MM.1S (cell line): Measurements from ENCODE around the gene HAT1.

Experiments
- DNase-seq: peaks from one replicate; pipeline ENCODE4 v3.0.0-alpha.2; 2015
- H2AFZ ChIP-seq: fragments of 300-600 bp; sonication (generic); 2 replicates; pipeline ENCODE4 v1.6.0; 2016; ENCODE audit warnings: antibody characterized with exemption, low read length
- H3F3A ChIP-seq: fragments of 300-600 bp; sonication (generic); 2 replicates; pipeline ENCODE4 v1.6.1; 2016; ENCODE audit warnings: mild to moderate bottlenecking, antibody characterized with exemption, low read length, moderate library complexity, mixed read lengths; ENCODE audit not compliant: insufficient read depth
- H3K27ac ChIP-seq: fragments of 300-600 bp; sonication (generic); 2 replicates; pipeline ENCODE4 v1.5.1; 2016; ENCODE audit warnings: mild to moderate bottlenecking, low read length
- H3K27me3 ChIP-seq: fragments of 300-600 bp; sonication (generic); replicated peaks from 2 replicates; pipeline ENCODE4 v1.6.0; 2016; ENCODE audit warnings: low read length; ENCODE audit not compliant: insufficient read depth
- H3K36me3 ChIP-seq: fragments of 300-600 bp; sonication (generic); replicated peaks from 2 replicates; pipeline ENCODE4 v1.6.1; 2016; ENCODE audit warnings: mild to moderate bottlenecking, low read length, mixed read lengths; ENCODE audit not compliant: insufficient read depth
- H3K4me1 ChIP-seq: fragments of 300-600 bp; sonication (generic); 2 replicates; pipeline ENCODE4 v1.6.1; 2016; ENCODE audit warnings: low read length, mixed read lengths
- H3K4me2 ChIP-seq: fragments of 300-600 bp; sonication (generic); 2 replicates; pipeline ENCODE4 v1.6.0; 2016; ENCODE audit warnings: low read depth, low read length
- H3K4me3 ChIP-seq: fragments of 300-600 bp; sonication (generic); 2 replicates; pipeline ENCODE4 v1.5.1; 2016; ENCODE audit warnings: low read length, mixed read lengths
- H3K79me2 ChIP-seq: fragments of 300-600 bp; sonication (generic); 2 replicates; pipeline ENCODE4 v1.6.1; 2016; ENCODE audit warnings: mixed run types, low read length, mixed read lengths
- H3K9ac ChIP-seq: fragments of 300-600 bp; sonication (generic); 2 replicates; pipeline ENCODE4 v1.6.1; 2016; ENCODE audit warnings: low read length, mixed read lengths
- H3K9me2 ChIP-seq: fragments of 300-600 bp; sonication (generic); replicated peaks from 2 replicates; pipeline ENCODE4 v1.6.1; 2016; ENCODE audit warnings: mild to moderate bottlenecking, low read length, mixed read lengths; ENCODE audit not compliant: insufficient read depth
- H3K9me3 ChIP-seq: fragments of 300-600 bp; sonication (generic); replicated peaks from 2 replicates; pipeline ENCODE4 v1.6.1; 2016; ENCODE audit warnings: mild to moderate bottlenecking, low read length, mixed read lengths; ENCODE audit not compliant: insufficient read depth
- H4K20me1 ChIP-seq: fragments of 300-600 bp; sonication (generic); 2 replicates; pipeline ENCODE4 v1.6.1; 2016; ENCODE audit warnings: mild to moderate bottlenecking, low read length, moderate library complexity, mixed read lengths; ENCODE audit not compliant: insufficient read depth
- EZH2 ChIP-seq: fragments of 300-600 bp; sonication (generic); optimal IDR thresholded peaks from 2 replicates; pipeline ENCODE3; 2017; ENCODE audit warnings: low read depth, mild to moderate bottlenecking, antibody characterized with exemption, low read length, mixed read lengths
- EZH2phosphoT487 ChIP-seq: fragments of 300-600 bp; sonication (generic); IDR thresholded peaks from 2 replicates; pipeline ENCODE4 v1.6.1; 2018; ENCODE audit warnings: antibody characterized with exemption, low read length
- TF ChIP-seq, protein P1 (sequence below): fragments of 300-600 bp; sonication (generic); IDR thresholded peaks from 2 replicates; pipeline ENCODE4 v1.5.1; 2016; ENCODE audit warnings: antibody characterized with exemption, low read length, mixed read lengths

HAT1 gene

DNA sequence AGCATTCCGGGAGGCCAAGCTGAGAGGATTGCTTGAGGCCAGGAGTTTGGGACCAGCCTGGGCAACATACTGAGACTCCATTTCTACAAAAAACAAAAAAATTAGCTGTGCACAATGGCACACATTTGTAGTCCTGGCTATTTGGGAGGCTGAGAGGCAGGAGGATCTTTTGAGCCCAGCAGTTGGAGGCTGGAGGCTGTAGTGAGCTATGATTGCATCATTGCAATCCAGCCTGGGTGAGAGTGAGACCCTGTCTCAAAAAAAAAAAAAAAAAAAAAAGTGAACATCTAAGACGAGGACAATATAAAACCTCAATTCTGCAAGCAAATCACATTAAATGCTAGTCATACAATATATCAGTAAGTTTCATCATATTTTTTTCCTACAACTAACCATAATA, 2.8 kb upstream of the HAT1 start:
- H3K4me1 ChIP-seq: no peaks in the 10 kb centered on the region; the same call in 1 of the 2 replicates
- no peak overlapping the region for H3K27ac ChIP-seq
- DNase-seq: no peak
- TF ChIP-seq, protein P1, sequence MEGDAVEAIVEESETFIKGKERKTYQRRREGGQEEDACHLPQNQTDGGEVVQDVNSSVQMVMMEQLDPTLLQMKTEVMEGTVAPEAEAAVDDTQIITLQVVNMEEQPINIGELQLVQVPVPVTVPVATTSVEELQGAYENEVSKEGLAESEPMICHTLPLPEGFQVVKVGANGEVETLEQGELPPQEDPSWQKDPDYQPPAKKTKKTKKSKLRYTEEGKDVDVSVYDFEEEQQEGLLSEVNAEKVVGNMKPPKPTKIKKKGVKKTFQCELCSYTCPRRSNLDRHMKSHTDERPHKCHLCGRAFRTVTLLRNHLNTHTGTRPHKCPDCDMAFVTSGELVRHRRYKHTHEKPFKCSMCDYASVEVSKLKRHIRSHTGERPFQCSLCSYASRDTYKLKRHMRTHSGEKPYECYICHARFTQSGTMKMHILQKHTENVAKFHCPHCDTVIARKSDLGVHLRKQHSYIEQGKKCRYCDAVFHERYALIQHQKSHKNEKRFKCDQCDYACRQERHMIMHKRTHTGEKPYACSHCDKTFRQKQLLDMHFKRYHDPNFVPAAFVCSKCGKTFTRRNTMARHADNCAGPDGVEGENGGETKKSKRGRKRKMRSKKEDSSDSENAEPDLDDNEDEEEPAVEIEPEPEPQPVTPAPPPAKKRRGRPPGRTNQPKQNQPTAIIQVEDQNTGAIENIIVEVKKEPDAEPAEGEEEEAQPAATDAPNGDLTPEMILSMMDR: no peak
- no peak for TF ChIP-seq EZH2phosphoT487
- TF ChIP-seq EZH2: no peak
- no peak overlapping the region for H2AFZ ChIP-seq
- peaks cover 20% of the 10 kb centered on the region for H3K79me2 ChIP-seq
- no peaks in the 10 kb centered on the region for H3K27me3 ChIP-seq
- H3K9me3 ChIP-seq: no peaks in the 10 kb centered on the region
- no peaks in the 10 kb centered on the region for H3K9me2 ChIP-seq
- no peaks in the 10 kb centered on the region for H3K36me3 ChIP-seq
- peaks cover 8% of the 10 kb centered on the region for H3F3A ChIP-seq
- H3K4me2 ChIP-seq: no peak overlapping the region
- H3K4me3 ChIP-seq: no peak overlapping the region
- no peak overlapping the region for H3K9ac ChIP-seq
- H4K20me1 ChIP-seq: no peaks in the 10 kb centered on the region

DNA sequence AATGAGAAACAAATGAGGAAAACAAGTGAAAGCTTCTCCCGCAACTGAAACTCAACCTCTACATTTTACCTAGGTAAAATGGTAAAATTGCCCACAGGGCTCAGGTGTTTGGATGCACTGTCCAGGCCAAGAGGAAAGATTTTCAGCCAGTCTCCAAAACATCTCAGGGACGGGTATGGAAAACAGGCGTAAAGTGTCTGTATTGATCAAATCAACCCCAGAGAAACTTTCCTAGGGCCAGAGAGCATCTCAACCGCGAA, 361 bp upstream of the HAT1 start:
- TF ChIP-seq, protein P1: no peak
- TF ChIP-seq EZH2phosphoT487 (no peak), EZH2 (no peak)

DNA sequence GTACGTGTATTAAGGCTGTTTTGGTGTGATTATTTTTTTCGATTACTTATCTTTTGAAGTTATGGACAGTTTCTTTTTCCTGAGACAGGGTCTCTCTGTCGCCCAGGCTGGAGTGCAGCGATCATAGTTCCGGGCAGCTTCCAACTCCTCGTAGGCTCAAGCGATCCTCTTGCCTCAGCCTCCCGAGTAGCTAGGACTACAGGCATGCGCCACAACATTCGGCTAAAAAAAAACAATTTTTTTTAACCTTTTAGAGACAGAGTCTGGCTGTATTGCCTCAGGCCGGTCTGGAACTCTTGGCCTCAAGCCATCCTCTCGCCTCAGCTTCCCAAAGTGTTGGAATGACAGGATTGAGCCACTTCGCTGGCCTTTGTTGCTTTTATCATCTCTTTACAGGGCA, 945 bp downstream of the HAT1 start:
- Histone ChIP-seq H2AFZ (peak overlapping the region; percentile 70), H3K27me3 (no peaks in the 10 kb centered on the region), H3K9me2 (no peaks in the 10 kb centered on the region), H3K36me3 (no peaks in the 10 kb centered on the region; the same call in 1 of the 2 replicates), H3K9me3 (no peaks in the 10 kb centered on the region), H3K4me2 (peak overlapping the region; percentile 70), H3K27ac (peak overlapping the region; percentile 86; the same call in 1 of the 2 replicates), H3K79me2 (peaks cover 56% of the 10 kb centered on the region), H3K9ac (peak overlapping the region; percentile 92), H3K4me1 (no peaks in the 10 kb centered on the region; the same call in 1 of the 2 replicates), H4K20me1 (no peaks in the 10 kb centered on the region), H3F3A (peaks cover 8% of the 10 kb centered on the region), H3K4me3 (peak overlapping the region; percentile 80)
- DNase-seq: no peak
- TF ChIP-seq, protein P1: no peak
- TF ChIP-seq EZH2 (no peak), EZH2phosphoT487 (no peak)

More for the DNA sequence above, 361 bp upstream of the HAT1 start:
- Histone ChIP-seq H3K9ac (peak overlapping the region; percentile 38; the same call in 1 of the 2 replicates), H3K9me3 (no peaks in the 10 kb centered on the region), H3K36me3 (no peaks in the 10 kb centered on the region; the same call in 1 of the 2 replicates), H2AFZ (peak overlapping the region; percentile 67), H3K4me3 (peak overlapping the region; percentile 80), H3K79me2 (peaks cover 43% of the 10 kb centered on the region), H3K27me3 (no peaks in the 10 kb centered on the region), H3K27ac (peak overlapping the region; percentile 86; the same call in 1 of the 2 replicates), H4K20me1 (no peaks in the 10 kb centered on the region), H3K9me2 (no peaks in the 10 kb centered on the region), H3K4me1 (no peaks in the 10 kb centered on the region; the same call in 1 of the 2 replicates), H3F3A (peaks cover 8% of the 10 kb centered on the region), H3K4me2 (peak overlapping the region; percentile 52)
- no peak for DNase-seq
